ENCODE results near the gene PHC2.

Gene PHC2

DNA sequence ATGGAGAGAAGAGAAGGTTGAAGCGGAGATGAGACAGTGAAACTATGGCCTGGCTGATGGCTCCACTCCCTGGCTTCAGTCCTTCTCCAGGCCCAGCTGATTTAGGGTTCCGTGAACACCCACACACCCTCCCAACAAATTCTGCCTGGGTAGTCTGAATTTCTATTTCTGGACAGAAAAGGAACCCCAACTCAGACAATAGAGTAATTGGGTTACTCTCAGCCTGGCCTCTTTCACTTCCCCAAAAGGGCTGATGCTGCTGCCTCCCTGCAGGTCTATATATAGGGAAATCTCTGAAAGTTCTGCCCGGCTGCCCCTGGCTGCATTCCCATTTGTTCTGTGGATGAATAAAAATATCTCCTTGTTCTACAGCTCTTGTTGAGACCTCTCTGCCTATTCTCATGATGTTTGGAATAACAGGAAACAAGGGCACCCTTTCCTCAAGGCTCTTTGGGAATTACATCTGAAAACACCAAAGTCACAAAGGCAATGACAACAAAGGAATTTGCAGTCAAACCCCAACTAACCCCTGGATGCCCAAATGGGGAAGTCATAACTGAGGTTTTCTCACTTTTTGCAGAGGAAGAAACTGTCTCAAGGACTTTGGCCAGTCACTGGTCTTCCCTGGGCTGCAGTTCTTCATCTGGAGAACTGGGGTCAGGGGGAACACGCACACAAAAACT lies 30.2 kb upstream of the PHC2 start:
- H3K4me3 Mint-ChIP-seq = no peak overlapping the region
- H3K27me3 Mint-ChIP-seq = no peaks in the 10 kb centered on the region
- no peaks in the 10 kb centered on the region for H3K4me1 Mint-ChIP-seq
- H3K9me3 Mint-ChIP-seq = no peaks in the 10 kb centered on the region
- no peaks in the 10 kb centered on the region for H3K36me3 Mint-ChIP-seq
- no peak overlapping the region for H3K27ac Mint-ChIP-seq

DNA sequence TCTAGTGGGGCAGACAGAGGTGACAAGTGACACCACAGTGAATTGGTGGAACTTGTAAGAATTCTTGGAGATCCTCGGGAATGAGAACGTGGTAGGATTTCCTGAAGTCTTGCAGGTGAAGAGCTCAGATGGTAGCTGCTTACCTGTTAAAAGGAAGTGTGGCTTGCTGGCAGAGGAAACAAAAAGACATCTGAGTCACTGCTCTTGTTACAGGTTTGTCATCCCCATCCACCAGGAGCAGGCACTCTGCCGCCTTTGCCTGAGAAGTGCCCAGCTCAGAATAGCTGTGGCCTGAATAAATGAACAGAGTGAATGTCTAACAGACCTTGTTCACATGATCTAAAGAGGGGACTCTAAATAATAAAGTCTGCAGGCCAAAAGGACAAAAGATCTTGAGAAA lies 29.2 kb upstream of the PHC2 start:
- Mint-ChIP-seq H3K36me3 (no peaks in the 10 kb centered on the region), H3K9me3 (no peaks in the 10 kb centered on the region), H3K4me3 (no peak overlapping the region), H3K4me1 (no peaks in the 10 kb centered on the region), H3K27ac (no peak overlapping the region), H3K27me3 (no peaks in the 10 kb centered on the region)

DNA sequence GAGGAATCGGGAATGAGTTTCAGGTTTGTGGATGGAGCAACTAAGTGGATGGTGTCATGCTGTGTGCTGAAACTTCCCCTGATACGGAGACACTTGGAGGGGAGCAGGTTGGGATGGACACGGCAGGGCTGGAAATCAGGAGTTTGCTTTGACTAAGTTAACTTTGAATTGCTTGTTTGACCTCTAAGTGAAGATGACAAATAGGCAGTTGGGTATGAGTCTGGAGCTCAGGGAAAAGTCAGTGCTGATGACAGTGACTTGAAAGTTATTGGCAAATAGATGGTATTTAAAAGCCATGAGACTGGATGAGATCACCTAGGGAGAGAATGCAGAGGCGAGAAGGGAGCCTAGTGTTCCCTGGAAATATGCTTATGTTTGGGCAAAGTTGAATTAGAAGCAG lies 28.8 kb upstream of the PHC2 start:
- Mint-ChIP-seq H3K27me3 (no peaks in the 10 kb centered on the region), H3K27ac (no peak overlapping the region), H3K4me1 (no peaks in the 10 kb centered on the region), H3K36me3 (no peaks in the 10 kb centered on the region), H3K9me3 (no peaks in the 10 kb centered on the region), H3K4me3 (no peak overlapping the region)

DNA sequence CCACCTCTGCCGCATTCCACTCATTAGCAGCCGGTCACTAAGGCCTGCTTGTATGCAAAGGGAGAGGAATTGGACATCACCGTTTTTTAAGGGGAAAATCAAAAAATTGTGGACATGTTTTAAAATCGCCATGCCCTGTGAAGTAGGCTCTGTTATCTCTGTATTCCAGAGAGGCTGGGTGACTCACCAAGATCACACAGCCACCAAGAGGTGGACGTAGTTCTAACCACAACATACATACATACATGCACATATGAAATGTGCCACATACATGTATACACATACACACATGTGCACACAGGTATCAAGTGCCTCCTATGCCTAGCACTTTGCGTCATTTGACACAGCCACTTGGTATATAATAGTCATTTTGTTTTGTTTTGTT lies 25.6 kb upstream of the PHC2 start:
- Mint-ChIP-seq H3K9me3 (no peaks in the 10 kb centered on the region), H3K27me3 (no peaks in the 10 kb centered on the region), H3K36me3 (no peaks in the 10 kb centered on the region), H3K4me3 (no peak overlapping the region), H3K4me1 (no peaks in the 10 kb centered on the region), H3K27ac (no peak overlapping the region)

DNA sequence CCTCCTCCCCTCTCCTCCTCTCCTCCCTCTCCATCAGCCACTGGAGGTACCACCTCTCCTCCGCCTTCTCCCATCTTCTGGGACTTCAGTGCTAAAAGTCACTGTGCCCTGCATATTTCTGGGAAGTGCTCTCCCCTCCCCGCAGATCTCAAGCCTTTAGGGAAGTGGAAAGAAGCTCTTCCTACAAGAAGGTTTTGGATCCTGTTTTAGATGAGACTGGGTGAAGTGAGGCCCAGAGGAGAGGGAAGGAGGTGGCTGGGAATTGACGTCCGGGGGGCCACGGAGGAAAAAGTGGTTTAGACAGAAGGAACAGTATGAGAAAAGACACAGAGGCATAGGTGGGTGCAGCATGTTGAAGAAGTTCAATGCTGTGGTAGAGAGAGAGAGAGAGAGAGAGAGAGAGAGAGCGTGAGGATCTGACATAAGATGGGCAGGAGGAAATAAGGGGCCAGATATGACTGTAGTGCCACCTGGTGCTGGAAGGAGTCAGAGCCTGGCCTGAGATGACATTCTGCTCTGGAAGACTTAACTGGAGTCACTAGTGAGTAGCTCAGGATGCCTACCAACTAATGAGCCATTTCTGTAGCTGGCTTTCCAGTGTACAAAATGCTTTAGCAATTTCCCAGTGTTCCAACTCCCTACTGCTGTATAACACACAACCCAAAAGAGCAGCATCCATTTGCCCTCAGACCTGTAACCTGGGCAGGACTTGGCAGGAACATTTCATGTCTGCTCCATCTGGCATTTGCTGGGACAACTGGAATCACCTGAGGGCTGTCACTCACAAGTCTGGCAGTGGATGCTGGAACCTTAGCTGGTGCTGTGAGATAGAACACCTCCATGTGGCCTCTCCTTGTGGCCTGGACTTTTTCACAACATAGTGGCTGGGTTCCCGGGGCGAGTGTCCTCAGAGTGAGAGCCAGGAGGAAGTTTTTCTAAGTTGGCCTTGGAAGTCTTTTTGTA lies 24.9 kb upstream of the PHC2 start:
- no peaks in the 10 kb centered on the region for H3K27me3 Mint-ChIP-seq
- H3K4me1 Mint-ChIP-seq = no peaks in the 10 kb centered on the region
- H3K27ac Mint-ChIP-seq = no peak overlapping the region
- no peaks in the 10 kb centered on the region for H3K9me3 Mint-ChIP-seq
- no peak overlapping the region for H3K4me3 Mint-ChIP-seq
- no peaks in the 10 kb centered on the region for H3K36me3 Mint-ChIP-seq

DNA sequence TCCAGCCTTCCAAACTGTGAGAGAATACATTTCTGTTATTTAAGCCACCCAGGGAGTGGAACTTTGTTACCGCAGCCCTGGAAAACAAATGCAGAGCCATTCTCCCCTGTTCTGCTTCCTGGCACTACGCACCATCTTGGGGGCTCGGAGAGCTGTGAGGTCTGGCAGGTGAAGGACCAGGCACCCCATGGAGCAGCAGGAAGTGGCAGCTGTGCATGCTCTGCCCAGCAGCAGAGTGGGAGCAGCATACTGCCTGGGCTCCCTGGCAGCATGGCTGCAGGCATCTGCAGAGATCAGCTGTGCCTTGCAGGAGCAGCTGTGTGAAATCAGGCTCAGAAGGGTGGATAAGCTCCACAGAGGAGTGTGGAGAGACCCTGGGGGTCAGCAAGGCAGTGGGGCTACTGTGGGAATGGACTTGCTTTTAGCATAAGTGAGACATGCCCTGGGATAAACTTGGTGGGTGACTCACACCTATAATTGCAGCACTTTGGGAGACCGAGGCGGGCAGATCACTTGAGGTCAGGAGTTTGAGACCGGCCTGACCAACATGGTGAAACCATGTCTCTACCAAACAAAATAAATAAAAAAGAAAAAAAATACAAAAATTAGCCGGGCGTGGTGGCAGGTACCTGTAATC lies 23.9 kb upstream of the PHC2 start:
- no peak overlapping the region for H3K27ac Mint-ChIP-seq
- no peak overlapping the region for H3K4me3 Mint-ChIP-seq
- no peaks in the 10 kb centered on the region for H3K9me3 Mint-ChIP-seq
- H3K27me3 Mint-ChIP-seq = no peaks in the 10 kb centered on the region
- H3K36me3 Mint-ChIP-seq = no peaks in the 10 kb centered on the region
- H3K4me1 Mint-ChIP-seq = no peaks in the 10 kb centered on the region

DNA sequence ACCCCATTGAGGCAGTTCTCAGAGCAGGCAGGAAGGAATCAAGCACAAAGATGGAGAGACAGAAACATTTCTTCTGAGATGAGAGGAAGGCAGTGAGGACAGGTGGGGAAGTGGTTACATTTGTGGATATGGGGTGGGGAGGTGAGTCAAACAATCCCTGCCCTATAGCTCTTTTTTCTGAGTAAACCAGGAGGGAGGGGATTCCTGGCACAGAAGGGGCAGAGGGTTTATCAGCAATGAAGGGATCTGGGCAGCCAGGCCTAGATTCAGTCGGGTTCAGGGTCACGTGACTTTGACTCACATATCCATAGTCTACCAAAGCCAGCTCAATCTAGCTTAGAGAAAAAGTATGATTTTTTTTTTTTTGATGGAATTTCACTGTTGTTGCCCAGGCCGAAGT lies 15.7 kb upstream of the PHC2 start:
- no peak overlapping the region for H3K27ac Mint-ChIP-seq
- no peak overlapping the region for H3K4me3 Mint-ChIP-seq
- peaks cover 3% of the 10 kb centered on the region for H3K27me3 Mint-ChIP-seq
- H3K36me3 Mint-ChIP-seq = no peaks in the 10 kb centered on the region
- H3K4me1 Mint-ChIP-seq = no peaks in the 10 kb centered on the region
- no peaks in the 10 kb centered on the region for H3K9me3 Mint-ChIP-seq

DNA sequence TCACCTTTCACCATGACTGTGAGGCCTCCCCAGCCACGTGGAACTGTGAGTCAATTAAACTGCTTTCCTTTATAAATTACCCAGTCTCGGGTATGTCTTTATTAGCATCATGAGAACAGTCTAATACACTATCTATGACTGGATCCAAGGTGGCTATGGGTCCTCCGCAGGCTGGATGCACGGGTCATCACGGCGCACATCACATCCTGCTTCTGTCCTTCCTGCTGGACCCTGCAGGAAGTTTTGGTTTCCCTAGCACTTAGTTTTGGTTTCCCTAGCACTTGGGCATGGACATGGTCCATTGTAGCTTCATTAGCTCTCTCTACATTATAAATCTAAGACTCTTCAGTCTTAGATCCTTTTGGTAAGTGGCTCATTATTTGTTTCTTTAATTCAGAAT lies 14.2 kb upstream of the PHC2 start:
- Mint-ChIP-seq H3K4me1 (no peaks in the 10 kb centered on the region), H3K27ac (no peak overlapping the region), H3K9me3 (no peaks in the 10 kb centered on the region), H3K4me3 (no peak overlapping the region), H3K27me3 (peaks cover 9% of the 10 kb centered on the region), H3K36me3 (no peaks in the 10 kb centered on the region)

DNA sequence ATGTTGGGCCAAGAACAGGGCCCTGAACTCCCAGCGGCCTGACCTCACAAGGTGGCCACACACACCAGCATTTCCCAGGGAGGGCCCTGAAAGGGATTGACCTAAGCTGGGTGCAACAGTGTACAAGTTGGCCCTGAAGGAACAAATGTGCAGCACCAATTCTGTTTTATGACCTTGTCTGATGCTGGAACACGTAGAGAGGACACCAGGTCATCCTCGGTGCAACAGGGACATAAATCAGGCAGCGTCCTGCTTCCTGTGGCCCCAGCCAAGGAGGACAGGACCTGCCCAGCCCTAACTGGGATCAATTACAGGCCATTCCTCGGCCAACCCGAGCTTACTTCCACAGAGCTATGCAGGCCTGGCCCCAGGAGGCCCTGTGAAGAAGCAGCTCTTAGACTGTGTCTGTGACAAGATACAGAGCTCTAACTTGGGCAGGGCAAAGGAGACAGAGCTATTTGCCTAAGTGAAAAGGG lies 12.8 kb upstream of the PHC2 start:
- Mint-ChIP-seq H3K27ac (no peak overlapping the region), H3K4me3 (no peak overlapping the region), H3K27me3 (peaks cover 10% of the 10 kb centered on the region), H3K4me1 (no peaks in the 10 kb centered on the region), H3K36me3 (no peaks in the 10 kb centered on the region), H3K9me3 (no peaks in the 10 kb centered on the region)

DNA sequence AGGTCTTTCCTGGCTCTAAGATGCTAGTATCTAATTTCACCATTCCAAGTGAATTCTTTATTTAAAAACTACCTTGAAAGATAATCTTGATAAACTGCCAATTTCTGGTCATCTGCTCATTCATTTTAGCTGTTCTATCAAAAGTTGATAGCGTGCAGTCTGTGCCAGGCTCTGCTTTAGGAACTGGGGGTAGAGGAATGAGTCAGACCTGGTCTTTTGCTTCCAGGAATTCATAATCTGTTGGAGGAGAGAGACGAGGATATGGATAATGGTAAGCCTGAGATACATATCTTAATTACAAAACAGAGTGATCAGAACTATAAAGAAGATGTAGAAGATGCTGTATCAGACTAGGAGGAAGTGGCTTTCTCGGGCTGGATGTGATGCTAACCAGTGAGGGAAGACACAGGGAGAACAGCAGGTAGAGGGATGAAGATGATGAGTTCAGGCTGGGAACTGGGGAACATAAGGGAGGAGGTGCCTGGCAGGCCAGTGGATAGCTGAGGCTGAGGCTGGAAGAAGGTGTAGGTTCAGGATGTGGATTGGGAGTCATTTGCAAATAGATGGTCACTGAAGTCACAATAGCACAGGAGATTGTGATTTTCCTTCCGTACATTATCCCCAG lies 12.3 kb upstream of the PHC2 start:
- Mint-ChIP-seq H3K36me3 (no peaks in the 10 kb centered on the region), H3K4me3 (no peak overlapping the region), H3K27me3 (peaks cover 8% of the 10 kb centered on the region), H3K9me3 (no peaks in the 10 kb centered on the region), H3K27ac (no peak overlapping the region), H3K4me1 (no peaks in the 10 kb centered on the region)

DNA sequence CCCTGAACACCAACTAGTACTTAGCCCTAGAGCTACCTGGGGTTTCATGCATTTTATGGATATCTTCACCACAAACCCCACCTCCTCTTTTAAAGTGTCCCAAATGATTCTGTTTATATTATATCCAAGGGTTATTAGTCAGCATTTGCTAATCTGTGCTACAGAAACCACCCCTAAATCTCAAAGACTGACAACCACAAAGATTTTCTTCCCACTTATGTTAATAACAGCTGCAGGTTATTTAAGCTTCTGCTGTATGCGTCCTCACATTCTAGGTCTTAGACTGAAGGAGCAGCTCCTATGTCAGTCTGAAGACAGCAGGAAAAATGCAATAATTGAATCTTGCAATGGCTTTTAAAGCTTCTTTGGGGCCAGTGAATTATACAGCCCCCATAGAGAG lies 11.2 kb upstream of the PHC2 start:
- no peaks in the 10 kb centered on the region for H3K4me1 Mint-ChIP-seq
- no peak overlapping the region for H3K4me3 Mint-ChIP-seq
- H3K27me3 Mint-ChIP-seq = peaks cover 8% of the 10 kb centered on the region
- no peak overlapping the region for H3K27ac Mint-ChIP-seq
- no peaks in the 10 kb centered on the region for H3K36me3 Mint-ChIP-seq
- H3K9me3 Mint-ChIP-seq = no peaks in the 10 kb centered on the region

DNA sequence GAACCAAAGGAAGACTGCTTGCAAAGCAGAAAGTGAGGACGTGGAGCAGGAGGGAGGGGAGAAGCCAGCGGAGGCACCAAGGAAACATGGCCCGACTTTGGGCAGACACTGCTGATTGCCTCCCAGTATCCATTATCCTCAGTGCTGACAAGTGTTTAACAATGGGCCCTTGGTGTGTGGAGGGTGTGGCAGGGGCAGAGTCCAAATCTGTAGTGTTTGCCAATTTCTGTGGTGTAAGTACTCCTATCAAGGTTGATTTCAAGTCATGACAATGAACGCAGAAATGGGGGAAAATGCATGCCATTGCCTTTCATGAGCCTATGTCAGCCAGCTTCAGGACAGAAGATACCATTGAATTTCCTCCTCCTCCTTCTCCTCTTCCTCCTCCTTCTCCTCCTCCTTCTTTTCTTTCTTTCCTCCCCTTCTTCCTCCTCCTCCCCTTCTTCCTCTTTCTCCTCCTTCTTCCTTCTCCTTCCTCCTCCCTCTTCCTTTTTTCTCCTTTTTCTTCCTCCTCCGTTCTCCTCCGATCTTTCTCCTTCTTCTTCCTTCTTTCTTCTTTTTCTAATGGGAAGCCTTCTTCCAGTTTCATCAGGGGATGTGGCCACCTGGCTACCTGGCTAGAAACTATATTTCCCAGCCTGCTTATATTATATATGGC lies 10.3 kb upstream of the PHC2 start:
- Mint-ChIP-seq H3K4me1 (no peaks in the 10 kb centered on the region), H3K4me3 (no peak overlapping the region), H3K27me3 (peaks cover 8% of the 10 kb centered on the region), H3K36me3 (no peaks in the 10 kb centered on the region), H3K27ac (no peak overlapping the region), H3K9me3 (no peaks in the 10 kb centered on the region)

DNA sequence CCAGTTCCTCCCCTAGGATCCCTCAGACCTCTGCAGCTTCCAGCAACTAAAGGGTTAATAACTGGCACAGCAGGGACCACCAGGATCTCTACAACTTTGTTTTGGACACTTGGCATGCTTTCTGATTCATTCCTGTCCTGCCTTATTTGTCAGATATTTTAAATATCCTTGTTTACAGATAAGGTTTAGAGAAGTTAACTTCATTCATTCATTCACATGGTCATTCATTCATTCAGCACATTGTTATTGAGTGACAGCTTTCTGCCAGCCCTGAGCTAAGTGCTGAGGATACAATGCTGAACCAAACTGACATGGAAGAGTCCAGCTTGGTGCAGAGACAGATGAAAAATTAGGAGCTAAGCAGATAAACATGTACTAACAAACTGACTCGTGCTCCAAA lies 8.8 kb upstream of the PHC2 start:
- no peaks in the 10 kb centered on the region for H3K9me3 Mint-ChIP-seq
- no peaks in the 10 kb centered on the region for H3K36me3 Mint-ChIP-seq
- peaks cover 8% of the 10 kb centered on the region for H3K27me3 Mint-ChIP-seq
- H3K27ac Mint-ChIP-seq = no peak overlapping the region
- H3K4me1 Mint-ChIP-seq = no peaks in the 10 kb centered on the region
- no peak overlapping the region for H3K4me3 Mint-ChIP-seq

DNA sequence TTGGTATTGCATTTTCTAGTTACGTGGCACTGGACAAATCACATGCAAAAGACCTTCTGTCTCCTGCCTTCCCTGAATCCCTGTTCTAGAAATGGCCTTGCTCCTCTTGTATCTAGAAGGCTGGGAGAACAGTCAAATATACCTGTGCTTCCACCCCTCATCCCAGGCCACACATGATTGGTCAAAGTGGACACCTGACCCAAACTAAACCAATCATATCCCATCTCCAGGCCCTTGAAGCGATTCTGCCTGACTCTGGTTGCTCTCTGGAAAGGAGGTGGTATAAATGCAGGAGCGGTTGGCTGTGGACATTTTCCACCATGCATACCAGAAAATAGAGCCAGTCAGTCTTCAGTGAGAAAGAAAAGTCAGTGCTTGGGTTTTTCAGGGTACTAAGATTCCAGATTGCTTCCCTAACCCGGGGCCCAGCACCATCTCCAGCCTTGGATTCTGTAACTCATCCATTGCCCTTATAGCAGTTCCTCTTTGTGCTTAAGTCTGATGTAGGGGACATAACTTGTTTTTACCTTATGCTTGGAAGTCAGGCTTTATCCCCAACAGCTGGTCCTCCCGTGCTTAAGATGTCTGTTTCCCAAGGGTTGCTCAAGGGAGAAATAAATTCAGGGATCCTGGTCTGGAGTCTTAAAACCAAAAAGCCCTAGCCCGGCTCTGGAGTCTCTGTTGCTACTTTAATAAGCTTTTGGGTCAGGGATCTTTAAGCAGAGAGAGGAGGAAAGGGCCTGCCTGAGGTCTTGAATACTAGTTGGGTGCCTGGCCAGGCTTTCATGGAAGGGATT lies 7.7 kb upstream of the PHC2 start:
- H3K9me3 Mint-ChIP-seq = no peaks in the 10 kb centered on the region
- peaks cover 8% of the 10 kb centered on the region for H3K27me3 Mint-ChIP-seq
- H3K27ac Mint-ChIP-seq = no peak overlapping the region
- no peak overlapping the region for H3K4me3 Mint-ChIP-seq
- H3K36me3 Mint-ChIP-seq = no peaks in the 10 kb centered on the region
- H3K4me1 Mint-ChIP-seq = no peaks in the 10 kb centered on the region

All from activated naive CD4-positive, alpha-beta T cell treated with anti-CD3 and anti-CD28 coated beads, Interleukin-2, amount 50 U/mL, for 24 hours (primary cell).